HepG2 (cell line): ENCODE measurements around the gene PSMC3IP. TPM values are rescaled to one million over a fixed set of nuclear protein-coding genes. Genes with fewer than 3 reads are reported as not detected.

Experiments
- ADNP ChIP-seq: sonication (generic); formaldehyde crosslinking; IDR thresholded peaks from 2 replicates; pipeline ENCODE4 v1.4.0; 2020; ENCODE audit warnings: missing genetic modification reagents
- AKAP8 ChIP-seq: sonication (generic); formaldehyde crosslinking; IDR thresholded peaks from 2 replicates; pipeline ENCODE4 v1.5.1; 2020; ENCODE audit warnings: mild to moderate bottlenecking, missing genetic modification reagents
- ATF7-NPFF ChIP-seq: sonication (generic); formaldehyde crosslinking; IDR thresholded peaks from 2 replicates; pipeline ENCODE4 v1.8.1; 2023; ENCODE audit warnings: mild to moderate bottlenecking, low read depth, missing genetic modification reagents, moderate library complexity
- CCDC6 ChIP-seq: sonication (generic); formaldehyde crosslinking; IDR thresholded peaks from 2 replicates; pipeline ENCODE4 v1.8.1; 2022; ENCODE audit warnings: mild to moderate bottlenecking, missing genetic modification reagents, moderate library complexity
- CREBL2 ChIP-seq: sonication (generic); formaldehyde crosslinking; IDR thresholded peaks from 2 replicates; pipeline ENCODE4 v1.8.1; 2023; ENCODE audit warnings: missing genetic modification reagents, mild to moderate bottlenecking, borderline replicate concordance
- FOXP4 ChIP-seq: sonication (generic); formaldehyde crosslinking; IDR thresholded peaks from 2 replicates; pipeline ENCODE4 v1.4.0; 2020; ENCODE audit warnings: missing genetic modification reagents
- HDAC2 ChIP-seq: sonication (generic); formaldehyde crosslinking; IDR thresholded peaks from 2 replicates; pipeline ENCODE4 v1.4.0; 2020; ENCODE audit warnings: missing genetic modification reagents
- HDAC6 ChIP-seq: fragments of 200-600 bp; sonication (generic); IDR thresholded peaks from 2 replicates; pipeline ENCODE4 v1.7.0; 2017; ENCODE audit warnings: mild to moderate bottlenecking, antibody characterized with exemption, low read length, low read depth
- IKZF1 ChIP-seq: fragments of 450-650 bp; IDR thresholded peaks from 2 replicates; pipeline ENCODE4 v1.7.1; 2016
- IKZF4 ChIP-seq: sonication (generic); formaldehyde crosslinking; IDR thresholded peaks from 2 replicates; pipeline ENCODE4 v1.5.1; 2020; ENCODE audit warnings: borderline replicate concordance, mild to moderate bottlenecking, low read depth, missing genetic modification reagents; ENCODE audit errors: not compliant biosample characterization
- MED8 ChIP-seq: sonication (generic); formaldehyde crosslinking; IDR thresholded peaks from 2 replicates; pipeline ENCODE4 v1.8.1; 2023; ENCODE audit warnings: mild to moderate bottlenecking, missing genetic modification reagents; ENCODE audit not compliant: insufficient replicate concordance
- MLLT10 ChIP-seq: sonication (generic); formaldehyde crosslinking; IDR thresholded peaks from 2 replicates; pipeline ENCODE4 v1.4.0; 2020; ENCODE audit warnings: missing genetic modification reagents
- NR2F1 ChIP-seq, 2 experiments: fragments of 450-650 bp in 1 of 2; formaldehyde crosslinking in 1 of 2; IDR thresholded peaks; 2 replicates each; pipeline versions ENCODE4 v1.5.0 to v1.6.1; 2016 to 2020; ENCODE audit warnings: mild to moderate bottlenecking in 1 of 2, missing compliant biosample characterization in 1 of 2, missing genetic modification reagents in 1 of 2, moderate library complexity in 1 of 2
- PRMT3 ChIP-seq: sonication (generic); formaldehyde crosslinking; IDR thresholded peaks from 2 replicates; pipeline ENCODE4 v1.8.1; 2022; ENCODE audit warnings: low read depth, mild to moderate bottlenecking, moderate library complexity, missing genetic modification reagents, borderline replicate concordance
- RORA ChIP-seq: sonication (generic); formaldehyde crosslinking; IDR thresholded peaks from 2 replicates; pipeline ENCODE4 v1.5.0; 2020; ENCODE audit warnings: mild to moderate bottlenecking, missing genetic modification reagents, moderate library complexity
- SYNCRIP ChIP-seq: fragments of 200-400 bp; formaldehyde crosslinking; IDR thresholded peaks from 2 replicates; pipeline ENCODE4 v1.6.1; 2018; ENCODE audit warnings: mild to moderate bottlenecking, low read depth, low read length; ENCODE audit not compliant: insufficient read depth
- TAF15 ChIP-seq: fragments of 200-400 bp; formaldehyde crosslinking; IDR thresholded peaks from one replicate; pipeline ENCODE4 v1.6.1; 2018; ENCODE audit warnings: mild to moderate bottlenecking, low read depth, low read length; ENCODE audit not compliant: poor library complexity, severe bottlenecking
- TBX3 ChIP-seq: fragments of 450-650 bp; IDR thresholded peaks from 2 replicates; pipeline ENCODE4 v1.6.1; 2017; ENCODE audit warnings: antibody characterized with exemption, mild to moderate bottlenecking, inconsistent platforms, borderline replicate concordance
- ZMYM2 ChIP-seq: sonication (generic); formaldehyde crosslinking; IDR thresholded peaks from 2 replicates; pipeline ENCODE4 v1.8.0; 2022; ENCODE audit warnings: mild to moderate bottlenecking, missing genetic modification reagents
- ZNF180 ChIP-seq: sonication (generic); formaldehyde crosslinking; IDR thresholded peaks from 2 replicates; pipeline ENCODE4 v1.4.0; 2020; ENCODE audit warnings: low read depth, missing genetic modification reagents, borderline replicate concordance
- ZNF446 ChIP-seq: sonication (generic); formaldehyde crosslinking; IDR thresholded peaks from 2 replicates; pipeline ENCODE4 v1.5.0; 2020; ENCODE audit warnings: mild to moderate bottlenecking, missing genetic modification reagents
- ZNF792 ChIP-seq: IDR thresholded peaks from 2 replicates; pipeline ENCODE4 v1.6.1; 2016
- ZSCAN29 ChIP-seq: sonication (generic); formaldehyde crosslinking; conservative IDR thresholded peaks from 2 replicates; pipeline ENCODE4 v1.4.0; 2020; ENCODE audit warnings: mild to moderate bottlenecking, missing genetic modification reagents
- polyA plus RNA-seq, 8 experiments: library from polyadenylated mRNA; depleted of rRNA in 3 of 8; stranded (reverse) in 7 of 8; unstranded in 1 of 8; fragments of >200 nt; fragmentation: Illumina TruSeq in 4 of 8; extraction: Trizol in 4 of 8; gene quantifications; 2 replicates each; pipeline versions ENCODE4 v1.2.1 to v1.2.3, GENCODE V29; 2011 to 2016; ENCODE audit warnings: low read depth in 4 of 8, missing spikeins in 1 of 8, mixed read lengths in 1 of 8; ENCODE audit not compliant: insufficient read depth in 1 of 8
- total RNA-seq, 5 experiments: library from RNA; depleted of rRNA; stranded (reverse); fragments of >200 nt; fragmentation: Illumina TruSeq; extraction: Trizol; gene quantifications; 2 replicates each; pipeline ENCODE4 v1.2.3, GENCODE V29; 2016; ENCODE audit warnings: low read depth in 1 of 5
- TF ChIP-seq, protein P1 (sequence below): sonication (generic); formaldehyde crosslinking; conservative IDR thresholded peaks from 2 replicates; pipeline ENCODE4 v1.8.0; 2022; ENCODE audit warnings: missing genetic modification reagents
- TF ChIP-seq, protein P2 (sequence below): sonication (generic); formaldehyde crosslinking; IDR thresholded peaks from 2 replicates; pipeline ENCODE4 v1.8.0; 2022; ENCODE audit warnings: mild to moderate bottlenecking, missing genetic modification reagents; ENCODE audit not compliant: insufficient replicate concordance

The PSMC3IP gene
- total and polyA plus RNA-seq, 2 of the 13 experiments (the other 11 are each of a cell fraction or from before 2014, with no cell fraction given): 6.5 to 22.4 TPM

DNA sequence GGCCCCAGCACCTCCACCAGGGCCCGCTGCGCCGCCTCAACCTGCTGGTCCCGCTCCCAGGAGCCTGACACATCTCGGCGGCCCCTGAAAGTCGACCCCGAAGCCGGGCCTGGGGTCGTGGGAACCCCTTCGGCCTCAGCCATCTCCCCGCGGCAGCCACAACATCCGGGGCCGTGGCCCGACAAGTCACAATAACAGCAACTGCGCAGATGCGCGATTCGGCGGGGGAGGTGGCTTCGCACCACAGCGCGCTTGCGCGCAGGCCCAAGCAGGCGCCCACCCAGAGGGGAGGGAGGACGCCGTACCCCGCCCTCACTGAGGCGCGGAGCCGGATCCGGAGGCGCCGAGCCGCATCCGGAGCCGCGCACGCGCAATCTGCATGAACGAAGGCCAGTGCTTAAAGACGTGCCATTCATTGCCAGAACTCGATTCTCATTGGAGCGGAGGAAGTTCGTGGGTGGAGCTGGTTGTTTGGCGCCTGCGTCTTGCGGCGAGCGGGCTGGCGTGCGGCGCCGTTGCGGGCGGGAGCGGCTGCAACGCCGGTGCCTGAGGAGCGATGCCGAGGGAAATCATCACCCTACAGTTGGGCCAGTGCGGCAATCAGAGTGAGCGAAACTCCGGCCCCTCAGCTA is 31.8 kb upstream of the PSMC3IP start, which contains the start of the genes RETREG3 and TUBG1 (continued):
- TF ChIP-seq CREBL2: peak; percentile 87
- TF ChIP-seq IKZF4 (CRISPR knock-in tag): peak; percentile 93
- TF ChIP-seq, protein P1, sequence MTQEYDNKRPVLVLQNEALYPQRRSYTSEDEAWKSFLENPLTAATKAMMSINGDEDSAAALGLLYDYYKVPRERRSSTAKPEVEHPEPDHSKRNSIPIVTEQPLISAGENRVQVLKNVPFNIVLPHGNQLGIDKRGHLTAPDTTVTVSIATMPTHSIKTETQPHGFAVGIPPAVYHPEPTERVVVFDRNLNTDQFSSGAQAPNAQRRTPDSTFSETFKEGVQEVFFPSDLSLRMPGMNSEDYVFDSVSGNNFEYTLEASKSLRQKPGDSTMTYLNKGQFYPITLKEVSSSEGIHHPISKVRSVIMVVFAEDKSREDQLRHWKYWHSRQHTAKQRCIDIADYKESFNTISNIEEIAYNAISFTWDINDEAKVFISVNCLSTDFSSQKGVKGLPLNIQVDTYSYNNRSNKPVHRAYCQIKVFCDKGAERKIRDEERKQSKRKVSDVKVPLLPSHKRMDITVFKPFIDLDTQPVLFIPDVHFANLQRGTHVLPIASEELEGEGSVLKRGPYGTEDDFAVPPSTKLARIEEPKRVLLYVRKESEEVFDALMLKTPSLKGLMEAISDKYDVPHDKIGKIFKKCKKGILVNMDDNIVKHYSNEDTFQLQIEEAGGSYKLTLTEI (CRISPR knock-in tag): no peak
- no peak for TF ChIP-seq SYNCRIP
- TF ChIP-seq PRMT3 (CRISPR knock-in tag): peak; percentile 54; the same call in 1 of the 2 replicates
- TF ChIP-seq MED8 (CRISPR knock-in tag): no peak
- TF ChIP-seq IKZF1: no peak
- TF ChIP-seq ZNF792 (CRISPR knock-in tag): peak; percentile 72
- TF ChIP-seq HDAC2 (CRISPR knock-in tag): peak; percentile 69
- TF ChIP-seq ZNF180 (CRISPR knock-in tag): peak; percentile 56; the same call in 1 of the 2 replicates
- no peak for TF ChIP-seq ZMYM2
- no peak; the same call in none of the 2 replicates for TF ChIP-seq ATF7-NPFF
- TF ChIP-seq, protein P2, sequence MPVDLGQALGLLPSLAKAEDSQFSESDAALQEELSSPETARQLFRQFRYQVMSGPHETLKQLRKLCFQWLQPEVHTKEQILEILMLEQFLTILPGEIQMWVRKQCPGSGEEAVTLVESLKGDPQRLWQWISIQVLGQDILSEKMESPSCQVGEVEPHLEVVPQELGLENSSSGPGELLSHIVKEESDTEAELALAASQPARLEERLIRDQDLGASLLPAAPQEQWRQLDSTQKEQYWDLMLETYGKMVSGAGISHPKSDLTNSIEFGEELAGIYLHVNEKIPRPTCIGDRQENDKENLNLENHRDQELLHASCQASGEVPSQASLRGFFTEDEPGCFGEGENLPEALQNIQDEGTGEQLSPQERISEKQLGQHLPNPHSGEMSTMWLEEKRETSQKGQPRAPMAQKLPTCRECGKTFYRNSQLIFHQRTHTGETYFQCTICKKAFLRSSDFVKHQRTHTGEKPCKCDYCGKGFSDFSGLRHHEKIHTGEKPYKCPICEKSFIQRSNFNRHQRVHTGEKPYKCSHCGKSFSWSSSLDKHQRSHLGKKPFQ (CRISPR knock-in tag): no peak
- no peak for TF ChIP-seq ZSCAN29
- TF ChIP-seq RORA (CRISPR knock-in tag): no peak
- no peak for TF ChIP-seq ADNP (CRISPR knock-in tag)
- TF ChIP-seq TAF15: peak; percentile 66
- no peak for TF ChIP-seq ZNF446 (CRISPR knock-in tag)
- 0 out of 4 replicates have a peak, but pooled peaks of 1 of the 2 experiments have one; percentile 11 for TF ChIP-seq NR2F1 (CRISPR knock-in tag; IDR thresholded peaks at IDR 0.05)
- TF ChIP-seq MLLT10 (CRISPR knock-in tag): no peak
- TF ChIP-seq TBX3: no peak
- TF ChIP-seq CCDC6 (CRISPR knock-in tag): no peak; the same call in 1 of the 2 replicates
- peak; percentile 19; the same call in 1 of the 2 replicates for TF ChIP-seq AKAP8 (CRISPR knock-in tag)
- TF ChIP-seq FOXP4 (CRISPR knock-in tag): peak; percentile 49; the same call in 1 of the 2 replicates
- TF ChIP-seq HDAC6: no peak
